Stimulated activated CD4-positive, alpha-beta T cell treated with anti-CD3 and anti-CD28 coated beads, Interleukin-12 subunit alpha, Interleukin-12 subunit beta, amount 100 ng/mL, for 48 hours (primary cell): ENCODE data around the gene AKT1.

Experiments used
- DNase-seq, 3 donors: peaks; one replicate each; pipeline ENCODE4 v3.0.0-alpha.2; 2020; ENCODE audit warnings: low read depth in 2 of 3, low spot score in 1 of 3

Gene AKT1

GRCh38 chr14:104786726-104787675 lies 8.5 kb downstream of the AKT1 start:
- DNase-seq = no peak

DNA sequence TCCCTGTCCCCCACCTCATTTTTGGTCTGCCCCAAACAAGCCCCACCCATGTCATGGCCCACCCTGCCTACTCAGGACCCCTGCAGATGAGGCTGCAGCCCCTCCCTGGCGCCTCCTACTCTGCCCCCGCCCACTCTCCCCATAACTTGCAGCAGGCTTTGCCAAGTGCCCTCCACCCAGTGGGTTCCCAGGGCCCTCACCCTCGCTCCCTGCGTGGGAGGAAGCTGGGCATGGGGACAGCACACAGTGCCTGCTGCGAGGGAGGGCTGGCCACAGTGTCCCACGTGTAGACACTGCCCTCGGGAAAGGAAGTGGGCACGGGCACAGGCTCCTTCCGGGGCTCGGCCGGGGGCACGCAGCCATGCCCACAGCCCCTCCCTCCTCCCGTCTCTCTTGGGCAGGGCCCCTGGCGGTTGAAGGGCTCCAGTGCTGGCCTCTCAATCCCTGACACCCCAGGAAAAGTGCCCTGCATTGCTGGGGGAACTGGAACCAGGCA lies 9.4 kb downstream of the AKT1 start:
- no peak for DNase-seq

DNA sequence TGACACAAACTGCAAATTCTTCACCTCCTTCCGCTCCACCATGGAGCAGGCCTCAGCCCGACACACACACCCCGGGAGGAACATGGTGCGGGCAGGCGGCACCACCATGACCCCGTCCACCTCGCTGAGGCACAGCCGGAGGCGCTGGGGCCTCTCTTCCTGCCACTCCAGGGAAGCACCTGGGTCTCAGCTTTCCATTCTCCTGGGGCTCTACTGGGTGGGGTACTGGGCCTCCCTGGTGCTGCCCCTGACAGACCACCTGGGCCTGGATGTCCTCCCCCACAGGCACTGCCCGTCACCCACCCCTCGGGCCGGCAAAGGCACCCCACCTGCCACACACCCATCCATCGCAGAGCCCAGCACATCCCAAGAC lies 9.9 kb downstream of the AKT1 start:
- no peak for DNase-seq

DNA sequence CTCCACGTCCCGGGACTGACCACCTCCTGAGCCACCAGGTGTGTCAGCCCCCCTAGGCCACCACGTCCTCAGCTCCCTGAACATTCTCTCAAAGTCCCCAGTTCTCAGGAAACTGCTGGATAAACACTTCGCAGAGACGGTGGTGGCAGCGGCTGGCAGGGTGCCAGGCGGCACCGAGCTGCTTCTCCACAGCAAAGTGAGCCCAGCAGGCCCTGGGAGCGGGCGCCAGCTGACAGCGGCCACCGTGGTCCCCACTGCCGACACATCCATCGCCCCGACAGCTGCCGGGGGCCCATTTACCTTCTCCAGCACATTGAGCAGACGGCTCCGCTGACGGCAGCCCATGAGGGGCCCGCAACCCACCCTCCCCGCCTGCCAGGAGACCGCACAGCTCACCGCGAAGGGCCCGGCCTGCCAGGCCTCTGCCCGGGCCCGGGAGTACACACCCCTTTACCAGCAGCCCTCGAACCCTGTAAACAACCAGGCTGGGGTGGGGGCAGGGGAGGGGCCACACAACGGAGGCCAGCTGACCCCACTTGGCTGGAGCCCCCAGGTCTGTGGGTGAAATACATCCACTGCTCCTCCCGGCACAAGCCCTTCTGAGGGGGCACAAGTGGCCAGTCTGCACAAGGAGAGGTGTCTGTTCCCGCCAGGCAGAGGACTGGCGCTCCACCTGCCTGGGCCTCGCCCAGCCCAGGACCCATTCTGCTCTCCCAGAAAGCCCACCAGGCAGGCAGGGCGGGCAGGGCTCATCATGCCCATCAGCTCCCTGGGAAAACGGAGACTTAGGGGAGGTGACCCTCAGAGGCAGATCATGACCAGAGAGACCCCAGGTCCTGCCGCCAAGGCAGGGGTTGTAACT lies 10.5 kb downstream of the AKT1 start:
- DNase-seq = no peak

DNA sequence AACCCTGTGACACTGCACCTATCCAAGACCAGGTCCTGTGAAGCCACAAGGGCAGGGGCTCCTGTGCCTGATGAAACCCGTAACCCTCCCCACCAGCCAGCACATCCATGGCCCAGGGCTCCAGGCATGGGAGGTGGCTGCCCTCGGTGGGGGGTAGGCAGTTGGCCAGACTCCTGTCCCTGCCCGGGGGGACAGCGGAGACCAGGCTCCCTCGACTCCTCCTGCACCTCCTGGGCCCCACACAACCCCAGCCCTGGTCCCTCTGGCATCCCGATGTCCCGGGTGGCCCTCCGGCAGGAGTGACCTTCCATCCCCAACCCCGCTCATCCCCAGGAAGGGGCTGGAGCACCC lies 11.4 kb downstream of the AKT1 start:
- DNase-seq = no peak

DNA sequence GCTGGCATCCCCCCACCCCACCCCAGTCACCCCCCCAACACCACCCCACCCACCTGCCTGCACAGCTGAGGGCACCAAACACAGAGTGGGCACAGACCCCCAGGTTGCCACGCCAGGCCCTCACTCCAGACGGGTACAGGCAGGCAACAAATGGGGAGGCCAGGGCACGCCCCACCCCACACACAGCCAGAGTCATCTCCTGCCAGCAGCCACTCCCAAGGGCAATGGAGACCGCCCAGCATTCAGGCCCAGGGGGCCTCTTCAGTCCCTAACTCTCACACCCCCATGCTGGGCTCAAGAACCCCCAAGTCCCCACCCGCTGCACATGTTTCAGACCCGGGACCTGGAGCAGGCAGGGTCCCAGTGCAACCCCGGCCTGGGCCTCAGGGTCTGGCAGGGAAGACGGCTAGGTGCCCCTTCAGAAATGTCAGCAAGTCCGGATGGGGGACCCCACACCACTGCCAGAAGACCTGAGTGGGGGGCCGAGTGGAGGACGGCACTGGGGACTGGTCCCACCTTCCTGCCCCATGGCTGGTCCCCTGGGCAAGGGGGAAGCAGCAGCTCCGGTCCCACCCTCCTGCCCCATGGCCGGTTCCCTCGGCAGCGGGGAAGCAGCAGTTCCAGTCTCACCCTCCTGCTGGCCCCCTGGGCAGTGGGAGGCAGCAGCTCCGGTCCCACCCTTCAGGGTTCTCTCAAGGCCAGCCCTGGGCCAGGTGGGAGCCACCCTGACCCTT lies 11.9 kb downstream of the AKT1 start:
- DNase-seq = no peak

DNA sequence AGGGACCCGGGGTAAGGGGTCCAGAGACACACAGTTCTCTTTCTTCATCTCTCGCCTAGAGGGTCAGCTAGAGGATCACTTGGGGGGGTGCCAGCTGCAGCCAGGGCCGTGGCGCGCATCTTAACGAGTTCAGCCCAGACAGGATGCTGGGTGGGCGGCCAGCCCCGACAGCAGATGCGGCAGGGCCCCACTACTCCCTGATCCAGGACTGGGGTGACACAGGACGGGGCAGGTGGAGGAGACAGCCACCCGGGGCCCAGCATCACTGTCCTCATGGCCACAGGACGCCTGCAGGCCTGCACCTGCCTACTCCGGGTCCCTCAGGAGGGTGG lies 12.8 kb downstream of the AKT1 start:
- DNase-seq = no peak

GRCh38 chr14:104782086-104782807 lies 13.3 kb downstream of the AKT1 start:
- DNase-seq = no peak

- DNase-seq = no peak
These were observed 14.1 kb downstream of the AKT1 start for GRCh38 chr14:104781271-104782077.

- no peak for DNase-seq
These were observed 15.0 kb downstream of the AKT1 start for GRCh38 chr14:104780513-104781030.

GRCh38 chr14:104779776-104780512 lies 15.6 kb downstream of the AKT1 start:
- DNase-seq = no peak

DNA sequence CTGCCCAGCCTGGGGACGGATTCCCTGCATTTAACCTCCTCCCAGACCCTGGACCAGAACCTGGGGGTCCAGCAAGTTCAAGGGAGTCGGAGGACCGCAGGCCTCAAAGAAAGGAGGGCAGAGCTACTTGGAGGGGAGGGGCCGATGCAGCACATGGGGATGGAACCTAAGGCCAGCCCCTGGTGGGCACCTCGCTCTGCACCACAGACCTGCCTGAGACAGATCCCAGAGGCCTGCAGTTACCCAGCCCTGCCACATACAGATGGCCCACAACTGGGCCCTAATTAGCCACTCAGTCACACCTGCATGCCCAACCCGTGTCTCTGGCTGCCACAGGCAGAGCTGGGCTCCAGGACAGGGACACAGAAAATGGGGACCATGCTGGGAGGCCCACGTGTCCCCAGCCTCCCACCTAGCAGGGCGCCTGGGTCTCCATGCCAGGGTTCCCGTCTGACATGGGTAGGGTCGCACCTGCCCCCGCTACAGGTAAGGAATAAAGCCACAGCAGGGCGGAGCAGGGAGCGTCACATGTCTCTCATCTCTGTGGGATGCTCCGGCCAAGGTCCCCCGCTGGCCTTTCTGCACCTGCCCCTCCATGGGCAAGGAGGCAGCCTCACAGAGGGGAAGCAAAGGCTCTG lies 16.7 kb downstream of the AKT1 start:
- DNase-seq = no peak

DNA sequence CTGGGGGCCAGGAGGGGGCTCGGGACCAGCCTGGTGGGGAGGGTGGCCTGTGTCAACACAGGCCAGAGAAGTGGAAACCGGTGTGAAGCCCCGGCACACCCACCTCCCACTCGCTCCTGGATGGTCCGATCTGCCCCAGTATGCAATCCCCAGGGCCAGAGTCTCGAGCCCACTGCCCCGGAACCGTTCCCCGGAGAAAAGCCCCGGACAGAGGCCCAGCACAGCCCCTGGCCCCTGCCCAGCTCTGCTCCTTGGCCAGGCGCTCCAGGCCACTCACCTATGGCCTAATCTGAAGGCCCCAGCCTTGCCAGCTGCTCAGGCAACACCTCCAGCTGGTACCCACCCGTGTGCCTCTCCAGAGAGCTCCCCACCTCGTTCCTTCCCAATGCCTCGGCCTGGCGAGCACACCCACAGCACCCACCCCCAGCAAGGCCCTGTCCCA lies 17.7 kb downstream of the AKT1 start:
- no peak for DNase-seq

- DNase-seq = no peak
These were observed 18.4 kb downstream of the AKT1 start for GRCh38 chr14:104776961-104777807.

DNA sequence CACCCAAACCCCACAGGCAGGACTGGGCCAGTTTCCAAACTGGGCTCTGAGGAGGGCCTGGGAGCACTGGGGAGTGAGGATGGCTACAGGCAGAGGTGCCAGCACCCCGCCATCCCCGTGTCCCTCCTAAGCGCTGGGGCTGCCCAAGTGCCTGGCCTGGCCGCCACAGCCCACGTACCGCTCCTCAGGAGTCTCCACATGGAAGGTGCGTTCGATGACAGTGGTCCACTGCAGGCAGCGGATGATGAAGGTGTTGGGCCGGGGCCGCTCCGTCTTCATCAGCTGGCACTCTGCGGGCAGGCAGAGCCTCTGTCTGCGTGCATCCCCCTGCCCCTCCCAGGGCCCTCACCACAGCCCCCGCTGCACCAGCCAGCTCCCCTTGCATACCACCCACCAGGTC lies 19.1 kb downstream of the AKT1 start:
- DNase-seq = no peak

GRCh38 chr14:104775073-104775489 lies 20.5 kb downstream of the AKT1 start:
- DNase-seq = no peak

DNA sequence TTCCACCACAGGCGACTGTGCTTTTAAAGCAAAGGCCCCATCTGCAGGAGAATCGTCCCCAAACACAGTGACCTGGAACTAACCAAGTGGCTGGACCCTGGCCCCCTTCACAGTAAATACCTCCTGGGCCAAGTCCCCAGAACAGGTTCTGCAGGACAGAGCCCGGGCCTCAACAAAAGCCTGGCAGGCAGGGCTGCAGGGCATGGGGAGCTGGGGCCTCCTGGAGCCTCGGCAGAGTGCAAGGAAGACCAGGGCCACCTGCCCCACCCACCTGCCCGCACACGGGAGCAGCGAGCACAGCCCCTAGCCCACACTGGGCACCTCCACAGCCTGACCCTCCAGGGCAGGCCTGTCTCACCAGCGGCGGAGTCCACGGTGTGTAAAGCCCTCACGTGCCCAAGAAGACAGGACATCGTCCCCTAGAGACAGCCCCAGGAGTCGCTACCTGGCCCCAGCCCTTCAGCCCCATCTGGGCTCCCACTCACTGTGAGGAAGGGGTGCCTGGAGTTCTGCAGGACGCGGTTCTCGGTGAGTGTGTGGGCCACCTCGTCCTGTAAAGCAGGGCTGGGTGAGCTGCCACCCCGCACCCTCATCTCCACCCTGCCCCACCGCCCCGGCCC lies 21.0 kb downstream of the AKT1 start:
- DNase-seq = no peak
